ENCODE data around the gene PSMD7.

GRCh38 chr16:74325641-74326040, 29.0 kb downstream of the PSMD7 start:
- TF ChIP-seq POLR2AphosphoS5 (IDR thresholded peaks at IDR 0.05; ENCODE audit: low read depth) (no peak), CTCF (IDR thresholded peaks at IDR 0.05; ENCODE audit: insufficient read depth, low read length) (no peak)

Measured in HL-60 (cell line).